Non-pigmented ciliary epithelial cell (primary cell): ENCODE data around the gene KBTBD6.
"Not testable (repeated sequence)": the region's sequence is repeated elsewhere in the genome, so short reads cannot be mapped to it uniquely, and the experiment has no call there.

Source experiments
- DNase-seq: peaks from one replicate; pipeline ENCODE4 v3.0.0-alpha.2; 2010; ENCODE audit warnings: low read depth

KBTBD6 gene

GRCh38 chr13:41132512-41133152 lies at the start of gene KBTBD6:
Gene KBTBD6, minus strand, starts transcription at chr13:41132802. Its CDS starts 291 bp downstream, at chr13:41132511.
- DNase-seq = peak; percentile 99

GRCh38 chr13:41182231-41182630 lies 49.6 kb upstream of the KBTBD6 start:
- no peak for DNase-seq

- peak; percentile 28 for DNase-seq
These were observed 47.1 kb upstream of the KBTBD6 start for GRCh38 chr13:41179593-41180250.

DNA sequence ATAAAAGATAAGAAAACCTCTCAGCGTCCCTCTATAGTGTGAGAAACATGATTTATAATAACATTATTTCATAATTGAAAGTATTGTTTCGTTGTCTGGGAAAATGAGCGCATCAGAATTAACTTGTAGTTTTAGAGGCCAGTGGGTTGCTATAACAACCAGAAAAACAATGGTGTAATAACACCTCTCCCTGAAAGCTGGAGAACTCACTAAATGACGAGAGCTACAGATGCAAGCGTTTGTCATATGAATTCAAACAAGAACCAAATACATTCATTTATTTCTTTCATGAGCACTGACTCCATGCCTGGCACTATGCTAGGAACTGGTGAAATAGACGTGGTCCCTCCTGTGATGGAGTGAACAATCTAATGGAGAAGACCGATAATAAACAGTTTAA lies 45.4 kb upstream of the KBTBD6 start:
- peak; percentile 6 for DNase-seq

- DNase-seq = no peak
These were observed 45.0 kb upstream of the KBTBD6 start for GRCh38 chr13:41177616-41178015.

- DNase-seq = not testable (repeated sequence)
These were observed 43.0 kb upstream of the KBTBD6 start for GRCh38 chr13:41175576-41175975.

GRCh38 chr13:41162151-41162550 lies 29.5 kb upstream of the KBTBD6 start:
- DNase-seq = no peak

DNA sequence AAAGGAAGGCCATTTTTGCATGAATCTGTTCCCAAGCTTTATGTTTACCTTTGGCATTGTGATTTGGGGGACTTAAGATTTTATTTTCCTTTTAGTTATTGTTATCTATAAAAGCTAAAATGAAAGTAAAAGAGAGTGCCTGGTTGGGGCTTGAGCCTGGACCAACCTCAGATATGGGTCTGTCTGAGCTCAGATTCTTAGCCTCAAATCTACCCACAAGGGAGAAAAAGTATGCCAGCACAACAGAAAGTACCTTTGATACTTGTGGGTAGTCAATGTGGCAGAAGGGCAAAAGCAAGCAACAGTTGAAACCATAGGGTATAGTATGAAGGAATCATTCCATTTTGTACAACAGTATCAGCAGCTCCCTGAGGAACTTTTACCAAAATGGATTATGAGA lies 26.6 kb upstream of the KBTBD6 start:
- no peak for DNase-seq

- no peak for DNase-seq
These were observed 24.6 kb upstream of the KBTBD6 start for GRCh38 chr13:41157048-41157717.

GRCh38 chr13:41156620-41157019 lies 24.0 kb upstream of the KBTBD6 start:
- no peak for DNase-seq

GRCh38 chr13:41154042-41154441 lies 21.4 kb upstream of the KBTBD6 start:
- no peak for DNase-seq

- DNase-seq = no peak
These were observed 19.4 kb upstream of the KBTBD6 start for GRCh38 chr13:41152005-41152404.

DNA sequence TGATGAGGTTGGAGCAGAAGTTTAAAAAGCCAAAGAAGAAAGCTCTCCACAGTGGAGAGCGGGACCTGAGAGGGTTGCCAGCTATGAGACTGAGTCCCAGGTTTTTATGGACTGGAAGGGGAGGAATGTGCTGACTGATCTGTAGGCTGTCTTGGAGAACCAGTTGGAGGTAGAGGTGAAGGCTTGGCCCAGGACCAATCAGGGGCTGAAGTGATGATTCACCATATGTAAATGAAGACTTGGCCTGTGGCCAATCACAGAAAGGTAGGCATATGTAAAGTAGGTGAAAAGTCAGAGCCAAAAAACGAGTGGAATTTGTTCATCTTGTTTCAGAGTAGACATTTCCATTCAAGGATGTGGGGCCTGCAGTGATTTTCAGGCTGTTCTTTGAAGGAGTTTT lies 17.5 kb upstream of the KBTBD6 start:
- no peak for DNase-seq

DNA sequence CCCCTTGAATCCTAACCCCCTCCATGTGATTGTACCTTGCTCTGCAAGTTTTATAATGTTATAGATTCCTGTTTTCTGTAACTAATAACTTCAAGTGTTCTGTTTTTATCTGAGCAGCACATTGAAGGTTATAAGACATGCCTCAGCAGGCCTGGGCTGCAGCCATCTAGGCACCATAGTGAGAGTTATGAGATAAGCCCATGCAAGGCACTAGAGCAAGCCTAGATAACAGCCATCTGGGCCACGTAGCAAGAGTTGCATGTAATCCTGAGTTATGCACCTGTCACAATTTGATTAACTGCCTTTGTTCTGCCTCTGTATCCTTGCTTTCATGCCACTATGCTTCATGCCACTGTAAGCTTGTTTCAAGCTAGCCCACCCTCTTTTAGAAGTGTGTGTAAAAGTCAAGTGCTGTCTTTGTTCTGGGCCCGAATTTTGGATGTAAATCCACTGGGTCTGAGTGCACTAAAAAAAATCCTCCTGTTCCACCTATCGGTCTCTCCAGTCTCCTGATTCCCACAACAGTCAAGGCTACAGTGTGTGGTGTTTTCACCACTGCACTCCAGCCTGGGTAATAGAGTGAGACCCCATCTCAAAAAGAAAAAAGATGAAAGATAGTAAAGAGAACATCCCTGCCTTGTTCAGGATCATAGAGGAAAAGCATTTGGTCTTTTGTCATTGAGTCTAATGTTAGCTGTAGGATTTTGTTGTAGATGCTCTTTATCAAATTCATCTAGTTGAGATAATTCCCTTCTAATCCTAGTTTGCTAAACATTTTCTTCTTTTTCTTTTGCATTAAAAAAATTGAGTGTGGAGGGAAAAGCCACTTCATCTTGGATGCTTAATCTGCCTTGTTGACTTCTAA lies 16.0 kb upstream of the KBTBD6 start:
- DNase-seq = no peak

- DNase-seq = no peak
These were observed 12.7 kb upstream of the KBTBD6 start for GRCh38 chr13:41145136-41145908.

DNA sequence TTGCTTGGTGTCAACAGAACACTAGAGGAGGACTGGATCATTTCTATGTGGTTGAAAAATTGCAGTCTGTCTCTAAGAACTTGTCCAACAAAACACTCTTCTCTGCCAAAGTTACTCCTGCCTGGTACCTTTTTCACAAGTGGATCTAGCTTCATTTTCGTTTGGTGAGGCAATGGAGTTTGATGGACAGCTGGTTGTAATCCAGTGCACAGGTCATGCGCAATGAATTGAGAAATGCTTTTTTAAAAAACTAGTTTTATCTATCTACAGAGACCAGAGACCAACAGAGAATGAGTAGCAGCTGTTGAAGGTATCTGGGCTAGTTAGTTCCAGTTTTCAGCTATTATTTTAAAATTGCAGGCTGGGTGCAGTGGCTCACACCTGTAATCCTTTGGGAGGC lies 12.0 kb upstream of the KBTBD6 start:
- no peak for DNase-seq

DNA sequence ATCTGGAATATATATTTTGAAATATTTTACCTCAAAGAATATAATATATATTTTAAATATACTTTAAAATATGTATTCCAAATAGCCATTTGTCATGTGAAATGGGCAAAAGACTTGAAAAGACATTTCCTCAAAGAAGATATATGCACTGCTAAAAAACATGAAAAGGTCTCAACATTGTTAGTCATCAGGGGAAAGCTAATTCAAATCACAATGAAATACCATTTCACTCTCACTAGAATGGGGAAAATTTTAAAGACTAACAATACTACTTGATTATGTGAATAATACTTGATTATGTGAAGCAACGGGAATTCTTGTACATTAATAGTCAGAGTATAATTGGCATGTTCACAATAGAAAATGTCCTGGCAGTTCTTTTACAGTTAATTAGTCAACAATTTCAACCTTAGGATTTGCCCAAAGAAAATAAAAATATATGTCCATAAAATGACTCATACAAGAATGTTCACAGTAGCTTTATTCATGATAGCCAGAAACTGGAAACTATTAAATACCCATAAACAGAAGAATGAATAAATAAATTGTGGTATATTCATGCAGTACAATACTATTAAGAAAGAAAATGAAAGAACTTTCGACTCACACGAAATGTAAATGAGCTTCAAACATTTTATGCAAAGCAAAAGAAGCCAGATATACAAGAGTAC lies 6.8 kb upstream of the KBTBD6 start:
- no peak for DNase-seq

GRCh38 chr13:41137951-41138350 lies 5.3 kb upstream of the KBTBD6 start:
- peak; percentile 52 for DNase-seq

DNA sequence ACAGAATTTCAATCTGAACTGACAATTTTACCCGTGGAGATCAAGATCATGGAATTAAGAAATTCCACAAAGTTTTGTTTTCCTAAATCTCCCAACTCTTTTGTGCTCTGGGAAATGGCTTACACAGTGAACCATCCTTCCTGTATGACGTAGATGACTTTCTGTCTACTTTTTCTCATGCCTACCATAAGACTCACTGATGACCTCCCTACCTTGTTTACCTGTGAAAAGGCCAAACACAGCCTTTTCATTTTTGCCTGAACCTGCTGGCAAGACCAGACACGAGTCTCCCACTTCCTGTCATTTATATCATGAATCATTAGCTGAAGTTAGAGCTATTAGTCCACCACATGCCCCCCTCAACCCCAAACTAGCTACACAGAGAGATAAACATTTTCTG lies 4.6 kb upstream of the KBTBD6 start:
- no peak for DNase-seq

DNA sequence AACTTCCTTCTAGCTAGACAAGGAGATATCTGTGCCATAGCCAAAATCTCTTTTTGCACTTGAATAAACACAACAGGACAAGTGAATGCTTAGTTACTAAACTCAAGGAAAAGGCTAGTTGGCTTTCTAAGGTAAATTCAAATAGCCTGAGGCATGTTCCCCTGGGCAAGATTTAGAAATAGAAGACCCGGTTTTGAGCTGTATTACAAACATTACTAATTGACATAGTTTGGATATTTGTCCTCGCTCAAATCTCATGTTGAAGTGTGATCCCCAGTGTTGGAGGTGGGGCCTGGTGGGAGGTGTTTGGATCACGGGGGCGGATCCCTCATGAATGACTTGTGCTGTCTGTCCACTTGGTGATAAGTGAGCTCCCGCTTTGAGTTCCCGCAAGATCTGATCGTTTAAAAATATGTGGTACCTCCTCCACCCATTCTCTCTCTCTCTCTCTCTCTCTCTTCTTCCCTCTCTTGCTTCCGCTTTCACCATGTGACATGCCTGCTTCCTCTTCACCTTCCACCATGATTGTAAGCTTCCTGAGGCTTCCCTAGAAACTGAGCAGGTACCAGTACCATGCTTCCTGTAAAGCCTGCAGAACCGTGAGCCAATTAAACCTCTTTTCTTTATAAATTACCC lies 3.9 kb upstream of the KBTBD6 start:
- no peak for DNase-seq

DNA sequence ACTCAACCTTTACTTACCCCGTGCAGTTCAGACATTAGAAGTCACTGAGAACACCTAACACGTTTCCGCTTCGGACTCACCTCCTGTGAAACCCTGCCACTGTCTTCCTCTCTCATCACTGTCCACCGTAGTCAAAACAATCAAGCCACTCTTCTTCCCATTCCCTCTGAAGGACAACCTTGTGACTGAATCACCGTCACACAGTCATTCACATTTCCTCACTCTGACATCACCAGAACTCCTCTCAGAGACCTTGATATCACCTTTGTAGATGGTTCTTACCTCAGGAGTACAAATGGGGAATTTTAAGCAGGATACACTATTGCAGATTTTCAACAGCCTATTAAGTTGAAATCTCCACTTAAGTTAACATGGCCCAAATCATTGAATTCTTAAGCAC lies 1.3 kb upstream of the KBTBD6 start:
- DNase-seq = no peak
